GM18951 (cell line): ENCODE measurements around the gene SORT1.
"Not testable (repeated sequence)": the region's sequence is repeated elsewhere in the genome, so short reads cannot be mapped to it uniquely, and the experiment has no call there.

ENCODE experiments used
- POLR2A ChIP-seq: IDR thresholded peaks from 4 replicates; pipeline ENCODE4 v1.6.1; 2011; ENCODE audit warnings: mild to moderate bottlenecking; ENCODE audit not compliant: insufficient read length, insufficient read depth; ENCODE audit errors: extremely low read depth
- in situ Hi-C: fragments of 300-500 bp; cut with MboI; formaldehyde crosslinking; loops from one replicate; pipeline ENCODE4 v1.12.0; 2022; ENCODE audit warnings: low sequenced_read_pairs, mixed read lengths, inconsistent platforms; ENCODE audit not compliant: unreplicated experiment

Gene SORT1

DNA sequence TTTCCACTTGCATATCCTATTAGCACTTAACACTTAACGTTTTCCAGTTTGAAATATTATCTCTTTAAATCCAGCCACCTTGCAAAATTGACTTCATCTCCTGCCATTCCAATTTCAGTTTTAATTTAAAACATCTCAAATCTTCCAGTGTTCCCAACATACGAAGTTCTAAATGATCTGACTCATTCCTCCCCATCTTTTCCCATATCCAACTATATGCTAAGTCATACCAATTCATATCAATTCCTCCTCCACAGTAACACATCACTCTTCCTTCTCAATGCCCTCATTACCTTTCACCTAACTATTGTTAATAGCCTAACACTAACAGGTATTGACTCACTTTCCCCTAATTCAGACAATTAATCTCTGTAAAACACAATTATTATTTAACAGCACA is 25.8 kb upstream of the SORT1 start:
- in situ Hi-C loops: no loop called here
- TF ChIP-seq POLR2A: no peak

DNA sequence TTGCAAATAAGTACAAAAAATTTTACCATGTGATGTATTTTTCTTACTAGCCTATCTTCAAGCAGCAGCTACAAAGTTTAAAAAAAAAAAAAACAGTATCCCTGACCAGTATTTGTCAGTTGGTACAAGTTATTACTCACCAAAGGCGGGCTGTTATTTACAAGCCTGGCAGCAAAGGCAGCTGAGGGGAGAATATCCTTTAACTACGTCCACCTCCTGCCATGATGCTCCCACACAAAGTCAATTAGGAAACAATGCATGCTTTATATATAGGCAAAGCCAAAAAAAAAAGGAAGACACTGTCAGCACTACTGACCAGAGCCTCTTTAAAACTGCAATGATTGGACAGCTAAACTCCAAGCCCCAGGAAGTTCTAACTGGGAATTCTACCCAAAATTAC is 14.8 kb upstream of the SORT1 start:
- no peak for TF ChIP-seq POLR2A
- in situ Hi-C loops: no loop called here

DNA sequence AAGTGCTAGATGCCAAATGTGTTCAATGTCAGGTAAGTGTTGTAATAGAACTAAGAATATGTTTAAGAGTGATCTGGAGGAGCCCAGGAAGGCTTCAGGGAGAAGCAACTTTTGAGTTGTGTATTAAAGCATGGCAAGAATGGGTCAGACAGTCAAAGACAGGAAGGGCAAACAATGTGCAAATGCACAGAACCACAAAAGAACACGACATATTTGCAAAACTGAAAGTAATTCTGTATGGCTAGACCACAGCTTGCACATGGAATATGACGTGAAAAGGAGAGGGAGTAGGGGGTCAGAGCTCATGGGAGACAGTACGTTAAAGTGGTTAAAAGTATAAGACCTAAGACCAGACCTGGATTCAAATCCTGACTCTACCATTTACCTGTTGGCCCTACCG is 7.1 kb upstream of the SORT1 start:
- in situ Hi-C loops: loop anchor here (5.0 kb wide), 1 partner anchor 118 kb away; no protein-coding TSS in a partner anchor

GRCh38 chr1:109402025-109402424 is 4.3 kb upstream of the SORT1 start:
- in situ Hi-C loops: loop anchor here (5.0 kb wide), 1 partner anchor 115 kb away; no protein-coding TSS in a partner anchor
- no peak for TF ChIP-seq POLR2A

More for the DNA sequence above, 7.1 kb upstream of the SORT1 start:
- no peak for TF ChIP-seq POLR2A

DNA sequence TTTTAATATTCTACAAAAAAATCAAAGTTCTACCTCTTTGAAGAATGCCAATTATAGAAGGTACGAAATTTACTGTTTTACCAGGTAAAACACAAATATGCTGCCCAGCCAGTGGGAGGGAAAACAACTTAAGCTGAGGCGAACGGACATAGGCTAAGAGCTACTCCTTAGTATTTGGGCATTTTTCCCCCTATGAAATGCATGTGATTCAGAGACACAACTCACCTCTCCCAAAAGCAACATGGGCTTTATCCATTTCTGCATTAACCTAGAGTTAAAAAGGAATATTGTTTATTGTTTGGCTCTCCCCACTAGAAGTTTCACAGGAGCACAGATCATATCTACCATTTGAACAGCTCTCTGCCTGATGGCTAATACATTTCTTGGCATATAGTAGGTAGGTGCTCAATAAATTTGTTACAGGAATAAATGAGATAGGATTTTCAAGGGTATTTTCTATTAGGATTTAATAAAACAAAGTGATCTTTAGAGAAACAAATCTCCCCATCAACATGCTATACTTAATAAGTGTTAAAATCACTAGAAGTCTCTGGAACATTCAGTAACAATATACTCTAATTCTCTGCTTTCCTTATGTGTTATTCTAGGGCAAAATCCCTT is 2.4 kb upstream of the SORT1 start:
- in situ Hi-C loops: loop anchor here (5.0 kb wide), 1 partner anchor 113 kb away; no protein-coding TSS in a partner anchor
- no peak for TF ChIP-seq POLR2A

- TF ChIP-seq POLR2A: no peak
- in situ Hi-C loops: no loop called here
These were observed 1.7 kb upstream of the SORT1 start for GRCh38 chr1:109399326-109399957.

GRCh38 chr1:109398343-109399225 is 866 bp upstream of the SORT1 start:
- in situ Hi-C loops: no loop called here
- TF ChIP-seq POLR2A: no peak

DNA sequence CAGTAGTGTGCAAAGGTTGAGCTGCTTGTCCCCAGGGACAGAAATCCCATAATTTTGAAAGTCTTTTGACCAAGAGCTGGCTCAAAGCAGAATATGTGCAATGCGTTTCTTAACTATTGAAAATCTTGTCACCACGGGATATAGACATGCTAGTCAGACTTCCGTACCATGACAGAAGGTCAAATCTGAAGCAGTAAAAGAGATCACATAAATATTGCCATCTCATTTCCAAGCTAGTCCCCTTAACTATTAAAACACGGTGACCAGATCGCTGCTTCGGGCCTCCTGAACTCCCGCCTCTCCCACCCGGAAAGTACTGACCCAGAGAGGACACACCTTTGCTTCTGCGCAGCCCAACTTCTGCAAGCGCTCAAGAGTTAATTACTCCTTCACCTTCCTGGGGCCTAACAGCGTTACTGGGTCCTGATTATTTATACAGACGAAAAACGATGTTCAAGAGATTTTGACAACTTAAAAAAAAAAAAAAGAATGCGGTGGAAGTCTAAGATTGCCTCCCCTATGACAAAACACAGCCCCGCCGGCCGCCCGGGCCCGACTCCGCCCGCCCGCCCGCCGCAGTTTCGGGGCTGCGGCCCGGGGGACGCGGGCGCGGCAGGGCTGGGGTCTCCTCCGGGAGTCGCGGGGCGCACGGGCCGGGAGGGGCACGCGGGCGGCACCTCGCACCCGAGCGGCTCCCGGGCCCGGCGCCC is 692 bp downstream of the SORT1 start:
- in situ Hi-C loops: no loop called here
- no peak for TF ChIP-seq POLR2A

DNA sequence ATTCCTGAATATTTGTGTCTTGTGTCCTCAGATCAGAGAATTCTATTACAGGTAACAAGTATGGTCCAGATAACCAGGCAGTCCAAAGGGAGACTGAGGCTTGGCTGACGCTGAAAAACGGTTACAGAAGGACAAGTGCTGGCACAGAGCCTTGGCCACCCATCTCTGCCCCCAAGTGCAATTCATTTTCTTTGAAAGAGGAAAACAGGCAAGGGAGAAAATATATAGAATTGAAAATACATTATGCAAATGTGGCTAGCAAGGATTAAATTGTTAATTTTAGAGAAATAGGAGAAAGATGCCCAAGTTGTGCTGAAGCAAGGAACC is 1.2 kb downstream of the SORT1 start:
- in situ Hi-C loops: no loop called here
- TF ChIP-seq POLR2A: no peak

DNA sequence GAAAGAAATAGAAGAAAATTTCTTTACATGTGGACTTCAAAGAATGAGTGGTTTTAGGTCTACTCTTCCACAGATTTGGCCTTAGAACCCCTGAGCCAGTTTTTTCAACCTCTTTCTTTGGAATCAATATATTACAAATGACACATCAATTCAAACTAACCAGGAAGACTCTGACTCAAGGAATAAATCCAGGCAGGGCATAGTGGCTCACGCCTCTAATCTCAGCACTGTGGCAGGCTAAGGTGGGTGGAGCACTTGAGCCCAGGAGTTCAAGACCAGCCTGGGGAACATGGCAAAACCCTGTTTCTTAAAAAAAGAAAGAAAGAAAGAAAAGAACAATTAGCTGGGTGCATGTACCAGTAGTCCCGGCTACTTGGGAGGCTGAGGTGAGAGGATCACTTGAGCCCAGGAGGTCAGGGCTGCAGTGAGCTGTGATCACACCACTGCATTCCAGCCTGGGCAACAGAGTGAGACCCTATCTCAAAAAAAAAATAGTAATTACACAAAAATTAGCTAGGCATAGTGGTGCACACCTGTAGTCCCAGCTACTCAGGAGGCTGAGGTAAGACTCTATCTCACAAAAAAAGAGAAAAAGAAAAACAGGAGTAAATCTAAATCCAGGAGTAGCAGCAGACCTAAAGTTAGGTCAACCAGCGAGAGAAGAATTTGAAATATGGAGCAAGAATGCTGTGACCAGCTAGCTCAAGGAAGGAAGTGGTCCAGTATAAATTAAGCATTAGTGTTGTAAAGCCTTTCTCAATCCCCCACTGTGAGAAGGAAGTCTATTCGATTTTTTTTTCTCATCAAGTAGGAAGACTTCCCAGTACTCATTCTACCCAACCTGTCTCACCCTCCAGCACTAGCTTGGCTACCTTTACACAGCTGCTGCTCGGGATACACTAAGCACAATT is 1.9 kb downstream of the SORT1 start:
- in situ Hi-C loops: no loop called here
- no peak for TF ChIP-seq POLR2A

- in situ Hi-C loops: not testable (repeated sequence)
These were observed 2.5 kb downstream of the SORT1 start for GRCh38 chr1:109395282-109395599.

DNA sequence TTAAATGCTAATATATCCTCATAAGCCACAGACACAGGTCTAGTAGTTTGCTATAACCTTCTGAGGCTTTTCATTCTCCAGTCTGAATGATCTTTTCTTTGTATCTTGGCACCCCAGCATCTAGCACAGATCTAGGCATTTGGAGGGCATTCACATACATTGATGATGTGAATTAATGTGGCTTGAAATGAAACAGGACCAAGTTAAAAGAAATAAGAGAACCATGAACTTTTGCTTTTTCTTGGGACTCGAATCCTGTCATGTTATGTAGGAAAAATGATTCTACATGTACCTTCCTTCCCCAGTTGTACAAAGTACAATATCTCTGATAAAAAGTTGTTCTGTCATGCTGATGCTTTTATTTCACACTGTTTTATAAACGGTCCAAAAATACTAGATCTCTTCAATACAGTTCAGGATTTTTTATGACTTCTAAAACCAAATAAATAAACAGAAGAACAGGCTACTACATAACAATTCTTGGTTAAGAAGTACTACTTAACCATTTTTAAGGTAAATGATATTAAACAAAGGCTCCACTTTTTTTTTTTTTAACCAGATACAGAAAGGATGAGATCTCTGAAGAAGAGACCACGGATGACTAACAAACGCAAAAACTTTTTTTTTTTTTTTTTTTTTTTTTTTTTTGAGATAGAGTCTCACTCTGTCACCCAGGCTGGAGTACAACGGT is 3.0 kb downstream of the SORT1 start:
- in situ Hi-C loops: no loop called here
- TF ChIP-seq POLR2A: no peak
